H1 (cell line): ENCODE results near the gene RNF182.

Source experiments
- CBX8 ChIP-seq: fragments of 300-800, 300-1000 bp; sonication (generic); IDR thresholded peaks from 2 replicates; pipeline ENCODE4 v1.7.1; 2016; ENCODE audit warnings: low read depth, low read length, borderline replicate concordance
- POLR2A ChIP-seq, 2 experiments: IDR thresholded peaks; 1 replicate in 1 of 2; 2 replicates in 1 of 2; pipeline ENCODE4 v1.6.1; 2011; ENCODE audit warnings: low read depth in 2 of 2, low read length in 2 of 2, mild to moderate bottlenecking in 2 of 2; ENCODE audit errors: control extremely low read depth in 1 of 2
- TF ChIP-seq, protein P1 (sequence below), 3 experiments: IDR thresholded peaks; 1 replicate in 2 of 3; 2 replicates in 1 of 3; pipeline versions ENCODE4 v1.5.1 to v1.6.1; 2011; ENCODE audit warnings: low read length in 3 of 3, mild to moderate bottlenecking in 3 of 3, inconsistent platforms in 2 of 3, low read depth in 1 of 3, moderate library complexity in 1 of 3; ENCODE audit not compliant: insufficient read depth in 1 of 3; ENCODE audit errors: control extremely low read depth in 1 of 3
- TF ChIP-seq, protein P2 (sequence below): IDR thresholded peaks from 2 replicates; pipeline ENCODE4 v1.6.1; 2012; ENCODE audit warnings: inconsistent platforms

DNA sequence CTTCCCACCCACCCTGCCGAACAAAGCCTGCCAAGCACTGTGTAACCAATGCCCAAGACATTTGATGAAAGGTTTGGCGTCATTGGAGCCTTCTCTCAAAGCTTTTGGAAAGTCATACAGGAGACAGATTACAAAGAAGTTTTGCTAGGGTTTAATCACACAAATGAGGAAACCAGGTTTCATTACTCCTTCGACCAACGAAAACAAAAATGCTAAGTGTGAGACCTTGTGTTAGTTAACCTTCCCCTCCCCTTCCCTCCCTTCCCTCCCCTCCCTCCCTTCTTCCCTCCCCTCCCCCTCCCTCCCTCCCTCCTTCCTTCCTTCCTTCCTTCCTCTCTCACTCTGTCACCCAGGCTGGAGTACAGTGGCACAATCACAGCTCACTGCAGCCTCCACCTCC lies 96.7 kb downstream of the RNF182 start:
- no peak for TF ChIP-seq POLR2A (IDR thresholded peaks at IDR 0.05; ENCODE audit: control extremely low read depth in 1 of 2, low read depth in 2 of 2, low read length in 2 of 2)
- TF ChIP-seq, protein P1, sequence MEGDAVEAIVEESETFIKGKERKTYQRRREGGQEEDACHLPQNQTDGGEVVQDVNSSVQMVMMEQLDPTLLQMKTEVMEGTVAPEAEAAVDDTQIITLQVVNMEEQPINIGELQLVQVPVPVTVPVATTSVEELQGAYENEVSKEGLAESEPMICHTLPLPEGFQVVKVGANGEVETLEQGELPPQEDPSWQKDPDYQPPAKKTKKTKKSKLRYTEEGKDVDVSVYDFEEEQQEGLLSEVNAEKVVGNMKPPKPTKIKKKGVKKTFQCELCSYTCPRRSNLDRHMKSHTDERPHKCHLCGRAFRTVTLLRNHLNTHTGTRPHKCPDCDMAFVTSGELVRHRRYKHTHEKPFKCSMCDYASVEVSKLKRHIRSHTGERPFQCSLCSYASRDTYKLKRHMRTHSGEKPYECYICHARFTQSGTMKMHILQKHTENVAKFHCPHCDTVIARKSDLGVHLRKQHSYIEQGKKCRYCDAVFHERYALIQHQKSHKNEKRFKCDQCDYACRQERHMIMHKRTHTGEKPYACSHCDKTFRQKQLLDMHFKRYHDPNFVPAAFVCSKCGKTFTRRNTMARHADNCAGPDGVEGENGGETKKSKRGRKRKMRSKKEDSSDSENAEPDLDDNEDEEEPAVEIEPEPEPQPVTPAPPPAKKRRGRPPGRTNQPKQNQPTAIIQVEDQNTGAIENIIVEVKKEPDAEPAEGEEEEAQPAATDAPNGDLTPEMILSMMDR (IDR thresholded peaks at IDR 0.05; ENCODE audit: control extremely low read depth in 1 of 3, insufficient read depth in 1 of 3, low read depth in 1 of 3, low read length in 3 of 3): no peak
- TF ChIP-seq, protein P2, sequence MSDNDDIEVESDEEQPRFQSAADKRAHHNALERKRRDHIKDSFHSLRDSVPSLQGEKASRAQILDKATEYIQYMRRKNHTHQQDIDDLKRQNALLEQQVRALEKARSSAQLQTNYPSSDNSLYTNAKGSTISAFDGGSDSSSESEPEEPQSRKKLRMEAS: no peak
- no peak for TF ChIP-seq CBX8
